HEK293 (cell line): ENCODE results near the gene ZFHX3.

Experiments
- CTCF ChIP-seq: fragments of 450-650 bp; formaldehyde crosslinking; IDR thresholded peaks from 2 replicates; pipeline ENCODE4 v1.5.1; 2016; ENCODE audit warnings: missing biosample characterization, missing genetic modification characterization
- GLI2 ChIP-seq: fragments of 450-650 bp; formaldehyde crosslinking; IDR thresholded peaks from 2 replicates; pipeline ENCODE4; 2017; ENCODE audit warnings: missing biosample characterization, missing genetic modification characterization, low read depth, borderline replicate concordance
- ZBTB1 ChIP-seq: fragments of 450-650 bp; formaldehyde crosslinking; IDR thresholded peaks from 2 replicates; pipeline ENCODE4 v1.5.1; 2016; ENCODE audit warnings: missing biosample characterization, missing genetic modification characterization
- ZNF132 ChIP-seq: fragments of 450-650 bp; formaldehyde crosslinking; IDR thresholded peaks from 2 replicates; pipeline ENCODE4 v1.5.1; 2017; ENCODE audit warnings: missing biosample characterization, missing genetic modification characterization, borderline replicate concordance
- ZNF274 ChIP-seq, 2 experiments: fragments of 200-500 bp in 1 of 2; fragments of 450-650 bp in 1 of 2; sonication (Bioruptor generic) in 1 of 2; formaldehyde crosslinking in 1 of 2; IDR thresholded peaks; 2 replicates each; pipeline versions ENCODE4 v1.5.1 to v1.6.1; 2014 to 2016; ENCODE audit warnings: borderline replicate concordance in 1 of 2, inconsistent platforms in 1 of 2, low read length in 1 of 2, missing biosample characterization in 1 of 2, missing genetic modification characterization in 1 of 2
- ZNF280D ChIP-seq: fragments of 450-650 bp; formaldehyde crosslinking; IDR thresholded peaks from 2 replicates; pipeline ENCODE4 v1.5.1; 2016; ENCODE audit warnings: missing biosample characterization, missing genetic modification characterization
- ZNF707 ChIP-seq: fragments of 450-650 bp; formaldehyde crosslinking; IDR thresholded peaks from 2 replicates; pipeline ENCODE4 v1.5.1; 2016; ENCODE audit warnings: missing biosample characterization, missing genetic modification characterization

- TF ChIP-seq CTCF (tag by site-specific recombination) (no peak), ZNF274 (IDR thresholded peaks at IDR 0.05; ENCODE audit: low read length) (no peak), ZNF274 (tag by site-specific recombination; IDR thresholded peaks at IDR 0.05; ENCODE audit: borderline replicate concordance) (no peak), GLI2 (tag by site-specific recombination) (no peak), ZBTB1 (tag by site-specific recombination) (no peak), ZNF707 (no peak), ZNF280D (tag by site-specific recombination) (no peak), ZNF132 (tag by site-specific recombination) (no peak)
These were observed 57.4 kb downstream of the ZFHX3 start for GRCh38 chr16:72990571-72990970.
